VCaP (cell line): ENCODE results near the gene GRIA3.
A peak's percentile ranks its signal among the peaks of the same experiment; 100 is the strongest.

Source experiments
- H3K27ac ChIP-seq: fragments of 450-650 bp; 2 replicates; pipeline ENCODE4 v1.5.1; 2017
- TF ChIP-seq, protein P1 (sequence below): fragments of 450-650 bp; conservative IDR thresholded peaks from 2 replicates; pipeline ENCODE4 v1.5.1; 2017; ENCODE audit warnings: mild to moderate bottlenecking, moderate library complexity

Gene GRIA3

DNA sequence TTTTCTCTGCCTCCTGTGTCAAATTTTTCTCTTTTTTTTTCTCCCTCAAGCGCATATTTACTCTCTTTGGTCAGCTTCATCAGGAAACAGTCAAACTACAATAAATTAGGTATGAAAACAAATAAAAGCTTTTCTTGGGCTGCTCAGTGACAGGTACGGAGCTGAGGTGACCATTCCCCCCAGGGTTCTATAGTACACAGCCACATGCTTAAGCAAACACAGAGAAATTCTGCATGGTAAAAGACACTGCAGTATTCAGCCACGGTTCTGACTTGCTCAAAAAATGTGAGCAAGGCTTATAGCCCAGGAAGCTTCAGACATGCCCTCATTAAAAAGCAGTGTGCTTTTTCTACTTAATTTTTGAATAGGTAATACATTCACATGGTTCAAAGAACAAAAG is 138.5 kb downstream of the GRIA3 start:
- H3K27ac ChIP-seq = peak overlapping the region; percentile 13; the same call in 1 of the 2 replicates
- TF ChIP-seq, protein P1, sequence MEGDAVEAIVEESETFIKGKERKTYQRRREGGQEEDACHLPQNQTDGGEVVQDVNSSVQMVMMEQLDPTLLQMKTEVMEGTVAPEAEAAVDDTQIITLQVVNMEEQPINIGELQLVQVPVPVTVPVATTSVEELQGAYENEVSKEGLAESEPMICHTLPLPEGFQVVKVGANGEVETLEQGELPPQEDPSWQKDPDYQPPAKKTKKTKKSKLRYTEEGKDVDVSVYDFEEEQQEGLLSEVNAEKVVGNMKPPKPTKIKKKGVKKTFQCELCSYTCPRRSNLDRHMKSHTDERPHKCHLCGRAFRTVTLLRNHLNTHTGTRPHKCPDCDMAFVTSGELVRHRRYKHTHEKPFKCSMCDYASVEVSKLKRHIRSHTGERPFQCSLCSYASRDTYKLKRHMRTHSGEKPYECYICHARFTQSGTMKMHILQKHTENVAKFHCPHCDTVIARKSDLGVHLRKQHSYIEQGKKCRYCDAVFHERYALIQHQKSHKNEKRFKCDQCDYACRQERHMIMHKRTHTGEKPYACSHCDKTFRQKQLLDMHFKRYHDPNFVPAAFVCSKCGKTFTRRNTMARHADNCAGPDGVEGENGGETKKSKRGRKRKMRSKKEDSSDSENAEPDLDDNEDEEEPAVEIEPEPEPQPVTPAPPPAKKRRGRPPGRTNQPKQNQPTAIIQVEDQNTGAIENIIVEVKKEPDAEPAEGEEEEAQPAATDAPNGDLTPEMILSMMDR = no peak

DNA sequence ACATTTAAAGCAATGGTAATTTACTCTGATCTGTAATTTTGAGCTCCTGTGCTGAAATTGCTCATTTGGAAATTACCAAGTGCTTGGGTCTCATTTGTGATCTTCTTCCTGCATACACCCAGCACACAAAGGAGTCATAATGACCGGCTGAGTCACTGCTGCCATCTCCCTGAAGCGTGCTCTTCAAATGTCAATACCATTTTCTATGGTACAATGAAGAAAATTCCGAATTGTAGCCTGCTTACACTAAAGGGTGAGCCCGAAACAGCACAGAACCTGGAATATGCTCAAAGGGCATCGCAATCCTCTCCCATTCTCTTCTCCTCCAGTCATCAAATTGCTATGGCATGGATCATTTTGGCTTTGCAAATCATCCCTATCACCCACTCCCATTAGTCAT is 140.5 kb downstream of the GRIA3 start:
- H3K27ac ChIP-seq = no peak overlapping the region
- TF ChIP-seq, protein P1 = no peak

DNA sequence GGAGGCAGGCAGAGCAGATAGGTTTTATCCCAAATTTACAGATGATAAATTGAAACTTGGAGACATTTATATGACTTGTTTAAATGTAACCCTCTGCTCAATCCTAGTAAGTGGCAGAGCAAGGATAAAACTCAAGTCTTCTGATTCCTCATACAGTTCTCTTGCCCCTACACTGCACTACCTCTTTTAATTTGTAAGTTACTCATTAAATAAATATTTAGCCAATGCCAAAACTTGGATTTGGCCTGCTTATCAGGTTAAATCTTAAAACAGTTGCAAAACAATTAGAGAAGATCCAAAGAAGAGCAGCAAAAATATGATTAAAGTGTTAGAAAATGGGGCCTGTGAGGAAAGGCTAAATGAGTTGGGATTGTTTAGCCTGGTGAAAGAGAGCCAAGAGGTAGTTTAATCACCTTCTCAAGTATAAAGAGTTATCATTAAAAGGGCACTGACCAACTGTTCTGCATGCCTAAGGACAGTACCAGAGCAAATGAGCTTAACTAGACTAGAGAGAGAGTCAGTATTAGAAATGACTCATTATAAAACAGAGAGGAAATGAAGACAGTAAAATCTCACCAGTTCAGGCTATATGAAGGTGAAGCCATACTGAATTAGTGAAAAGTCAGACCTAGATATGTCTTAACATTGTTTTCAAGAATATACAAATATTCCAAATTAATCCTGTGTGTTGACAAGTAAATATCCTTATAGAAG is 146.3 kb downstream of the GRIA3 start:
- TF ChIP-seq, protein P1 = no peak
- H3K27ac ChIP-seq = no peak overlapping the region

DNA sequence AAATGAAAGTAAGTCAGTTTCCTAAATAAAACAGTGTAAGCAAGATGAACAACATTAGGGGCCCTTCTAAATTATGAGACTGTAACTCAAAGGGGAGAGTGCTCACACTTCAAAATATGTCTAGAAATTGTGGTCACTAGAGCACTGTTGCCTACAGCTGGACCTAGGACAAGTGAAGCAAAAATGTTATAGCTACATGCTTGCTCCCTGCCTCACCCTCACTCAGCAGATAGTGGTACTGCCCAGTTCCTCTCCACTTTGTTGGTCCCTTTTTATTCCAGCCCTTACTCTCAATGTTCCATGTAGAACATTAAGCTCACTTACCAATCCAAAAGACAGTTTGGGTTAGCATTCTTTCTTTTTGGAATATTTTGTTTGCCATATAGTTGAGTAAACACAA is 147.3 kb downstream of the GRIA3 start:
- H3K27ac ChIP-seq = no peak overlapping the region
- TF ChIP-seq, protein P1 = no peak

DNA sequence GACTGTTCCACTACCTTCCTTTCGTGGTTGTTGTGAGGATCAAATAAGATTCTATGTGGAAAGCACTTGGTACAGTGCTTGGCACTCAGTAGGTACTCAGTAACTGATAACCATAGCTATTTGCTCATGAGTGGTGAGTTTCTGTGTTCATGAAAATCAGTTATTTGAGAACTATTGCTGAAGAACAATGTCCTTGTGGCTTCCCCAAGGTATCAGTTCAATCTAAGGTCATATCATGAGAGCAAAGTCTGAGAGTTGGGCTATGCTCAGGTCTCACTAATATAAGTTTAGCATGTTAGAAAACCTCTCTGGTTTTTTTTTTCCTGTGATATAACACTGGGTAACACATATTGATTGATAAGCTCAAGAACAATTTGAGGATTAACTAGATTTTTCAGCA is 147.8 kb downstream of the GRIA3 start:
- H3K27ac ChIP-seq = no peak overlapping the region
- TF ChIP-seq, protein P1 = no peak

DNA sequence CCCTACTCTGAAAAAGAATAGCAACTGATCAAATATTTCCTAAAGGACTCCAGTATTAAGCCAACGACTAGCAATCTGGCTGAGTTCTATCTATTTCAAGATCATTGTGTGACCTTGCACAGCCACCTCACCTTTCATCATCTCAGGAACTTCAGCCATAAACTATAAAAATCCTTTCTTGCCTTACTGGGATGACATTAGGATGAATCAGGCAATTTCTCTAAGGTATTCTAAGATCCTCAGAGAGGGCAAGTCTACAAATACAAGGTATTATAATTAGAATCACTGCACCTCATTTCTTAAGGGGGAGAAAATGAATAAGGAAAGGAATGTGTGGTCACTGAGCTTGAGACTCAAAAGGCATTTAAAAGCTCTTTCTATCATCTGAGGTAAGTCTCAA is 152.6 kb downstream of the GRIA3 start:
- no peak overlapping the region for H3K27ac ChIP-seq
- TF ChIP-seq, protein P1 = no peak

DNA sequence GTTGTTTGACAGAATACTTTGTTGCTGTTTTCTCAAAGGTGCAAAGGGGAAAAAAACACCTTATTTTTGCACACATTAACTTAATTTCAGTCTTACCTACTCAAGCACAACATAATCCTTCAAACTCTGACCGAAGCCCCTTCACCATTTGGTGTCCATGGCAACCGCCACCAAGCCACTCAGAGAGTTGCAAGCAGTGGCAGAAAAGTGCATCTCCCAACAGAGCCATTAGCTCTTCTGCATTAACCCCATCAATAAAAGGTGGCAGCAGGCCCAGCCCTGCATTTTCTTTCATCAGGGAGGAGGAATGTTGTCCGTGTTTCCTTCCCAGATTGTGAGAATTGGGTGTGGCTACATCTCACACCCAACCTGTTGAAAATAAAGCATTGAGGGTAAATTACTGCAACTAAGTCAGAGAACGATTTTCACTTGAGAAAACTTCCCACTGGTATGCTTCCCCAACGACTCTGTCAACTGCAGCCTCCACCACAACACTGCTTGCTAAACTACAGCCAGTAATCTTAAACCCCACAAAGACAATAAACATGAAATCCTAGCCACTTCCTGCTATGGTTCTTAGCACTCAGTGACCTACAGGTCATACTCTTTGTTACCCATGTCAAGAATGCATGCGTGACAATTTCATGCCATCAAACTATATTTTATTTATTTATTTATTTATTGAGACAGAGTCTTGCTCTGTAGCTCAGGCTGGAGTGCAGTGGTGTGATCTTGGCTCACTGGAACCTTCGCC is 154.0 kb downstream of the GRIA3 start:
- H3K27ac ChIP-seq = no peak overlapping the region
- TF ChIP-seq, protein P1 = no peak
